Measurements from ENCODE around the gene UBE2L3.
"Not testable (repeated sequence)": the region's sequence is repeated elsewhere in the genome, so short reads cannot be mapped to it uniquely, and the experiment has no call there.

The UBE2L3 gene

DNA sequence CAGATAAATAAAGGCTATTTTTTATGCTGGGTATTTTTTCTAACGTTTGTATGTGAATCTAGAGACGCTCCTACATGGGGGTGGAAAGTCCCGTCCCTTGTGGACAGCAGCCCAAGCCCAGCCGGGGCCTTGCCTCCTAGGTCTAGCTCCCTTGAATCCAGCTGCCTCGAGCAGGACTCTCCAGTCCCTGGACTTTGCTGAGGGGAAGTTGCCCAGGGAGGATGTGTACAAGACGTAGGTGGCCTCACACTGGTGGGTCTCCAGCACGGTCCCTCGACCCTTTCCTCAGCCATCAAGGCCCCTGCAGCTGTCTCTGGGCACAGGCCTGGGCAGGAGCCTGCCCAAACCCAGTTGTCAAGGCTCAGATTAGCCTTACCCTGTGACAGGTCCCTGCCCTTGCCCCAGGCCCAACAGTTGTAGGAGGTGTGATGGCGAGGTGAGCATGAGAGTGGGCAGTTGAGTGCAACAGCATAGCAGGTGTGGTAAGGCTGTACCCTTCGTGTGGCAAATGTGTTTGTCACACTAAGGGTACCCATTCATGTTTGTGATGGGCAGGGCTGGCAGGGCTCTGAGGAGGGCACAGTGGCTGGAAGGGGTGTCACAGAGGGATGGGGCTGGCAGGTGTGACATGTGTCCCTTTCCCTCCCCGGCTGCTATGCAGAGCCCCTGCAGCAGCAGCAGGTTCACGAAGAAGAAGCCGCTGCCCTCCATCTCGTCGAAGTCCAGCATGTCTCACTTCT is 68.4 kb downstream of the UBE2L3 start:
- TF ChIP-seq, protein P1, sequence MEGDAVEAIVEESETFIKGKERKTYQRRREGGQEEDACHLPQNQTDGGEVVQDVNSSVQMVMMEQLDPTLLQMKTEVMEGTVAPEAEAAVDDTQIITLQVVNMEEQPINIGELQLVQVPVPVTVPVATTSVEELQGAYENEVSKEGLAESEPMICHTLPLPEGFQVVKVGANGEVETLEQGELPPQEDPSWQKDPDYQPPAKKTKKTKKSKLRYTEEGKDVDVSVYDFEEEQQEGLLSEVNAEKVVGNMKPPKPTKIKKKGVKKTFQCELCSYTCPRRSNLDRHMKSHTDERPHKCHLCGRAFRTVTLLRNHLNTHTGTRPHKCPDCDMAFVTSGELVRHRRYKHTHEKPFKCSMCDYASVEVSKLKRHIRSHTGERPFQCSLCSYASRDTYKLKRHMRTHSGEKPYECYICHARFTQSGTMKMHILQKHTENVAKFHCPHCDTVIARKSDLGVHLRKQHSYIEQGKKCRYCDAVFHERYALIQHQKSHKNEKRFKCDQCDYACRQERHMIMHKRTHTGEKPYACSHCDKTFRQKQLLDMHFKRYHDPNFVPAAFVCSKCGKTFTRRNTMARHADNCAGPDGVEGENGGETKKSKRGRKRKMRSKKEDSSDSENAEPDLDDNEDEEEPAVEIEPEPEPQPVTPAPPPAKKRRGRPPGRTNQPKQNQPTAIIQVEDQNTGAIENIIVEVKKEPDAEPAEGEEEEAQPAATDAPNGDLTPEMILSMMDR (IDR thresholded peaks at IDR 0.05; ENCODE audit: control insufficient read depth, extremely low read depth, insufficient read depth): no peak
- no peak overlapping the region for H3K4me3 ChIP-seq (ENCODE audit: low read depth, low read length)
- no peak for DNase-seq (ENCODE audit: low read depth)

DNA sequence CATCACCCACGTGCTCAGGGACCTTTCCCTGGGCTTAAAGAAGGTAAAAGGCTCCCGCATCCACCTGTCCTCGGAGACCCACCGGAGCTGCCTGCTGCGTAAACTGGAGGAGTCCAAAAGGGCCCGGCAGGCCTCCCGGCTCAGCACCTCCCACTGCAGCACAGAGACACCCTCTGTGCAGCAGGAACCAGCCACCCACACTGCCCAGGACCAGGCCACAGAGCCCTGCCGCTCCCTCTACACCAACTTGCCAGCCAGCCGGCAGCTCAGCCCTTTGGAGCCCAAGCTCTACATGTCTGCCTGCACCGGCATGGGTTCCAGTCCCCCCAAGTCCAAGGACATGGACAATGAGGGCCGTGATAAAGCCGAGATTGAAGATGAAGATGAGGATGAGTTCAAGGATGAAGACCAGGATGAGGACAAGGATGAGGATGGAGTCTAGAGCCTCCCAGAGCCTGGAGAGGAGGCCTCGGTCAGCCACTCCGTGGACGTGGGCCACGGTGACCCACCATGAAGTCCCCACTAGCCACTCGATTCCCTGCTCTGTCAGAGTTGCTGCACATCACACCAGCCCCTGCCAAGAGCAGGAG is 69.2 kb downstream of the UBE2L3 start:
- no peak overlapping the region for H3K4me3 ChIP-seq (ENCODE audit: low read depth, low read length)
- no peak for DNase-seq (ENCODE audit: low read depth)
- TF ChIP-seq, protein P1 (IDR thresholded peaks at IDR 0.05; ENCODE audit: control insufficient read depth, extremely low read depth, insufficient read depth): no peak

DNA sequence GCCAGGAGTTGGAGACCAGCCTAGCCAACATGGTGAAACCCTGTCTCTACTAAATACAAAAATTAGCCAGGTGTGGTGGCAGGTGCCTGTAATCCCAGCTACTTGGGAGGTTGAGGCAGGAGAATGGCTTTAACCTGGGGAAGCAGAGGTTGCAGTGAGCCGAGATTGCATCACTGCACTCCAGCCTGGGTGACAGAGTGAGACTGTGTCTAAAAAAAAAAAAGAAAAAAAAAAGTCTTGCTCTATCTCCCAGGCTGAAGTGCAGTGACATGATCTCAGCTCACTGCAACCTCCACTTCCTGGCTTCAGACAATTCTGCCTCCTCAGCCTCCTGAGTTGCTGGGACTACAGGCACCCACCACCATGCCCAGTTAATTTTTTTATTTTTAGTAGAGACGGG is 69.9 kb downstream of the UBE2L3 start:
- H3K4me3 ChIP-seq (ENCODE audit: low read depth, low read length); DNase-seq (ENCODE audit: low read depth): not testable (repeated sequence)

DNA sequence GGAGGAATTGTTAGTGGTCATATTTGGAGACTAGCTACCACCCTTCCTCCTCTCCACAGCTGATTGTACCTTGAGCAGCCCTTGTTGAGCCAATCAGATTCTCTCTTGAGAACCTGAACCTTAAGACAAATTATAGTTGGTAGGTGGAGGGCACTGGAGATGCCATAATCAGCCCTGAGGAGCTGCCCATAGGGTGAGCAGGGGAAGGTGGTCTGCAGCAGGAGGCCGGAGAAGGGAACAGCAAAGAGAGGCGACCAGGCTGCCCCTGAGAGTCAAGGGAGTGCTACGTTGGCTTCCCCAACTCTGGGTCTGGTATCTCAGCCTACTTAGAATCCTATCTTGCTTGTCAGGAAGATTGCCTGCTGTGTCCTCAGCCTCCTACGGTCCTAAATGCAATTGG is 71.8 kb downstream of the UBE2L3 start:
- no peak for DNase-seq (ENCODE audit: low read depth)
- TF ChIP-seq, protein P1 (IDR thresholded peaks at IDR 0.05; ENCODE audit: control insufficient read depth, extremely low read depth, insufficient read depth): no peak
- H3K4me3 ChIP-seq (ENCODE audit: low read depth, low read length): no peak overlapping the region

DNA sequence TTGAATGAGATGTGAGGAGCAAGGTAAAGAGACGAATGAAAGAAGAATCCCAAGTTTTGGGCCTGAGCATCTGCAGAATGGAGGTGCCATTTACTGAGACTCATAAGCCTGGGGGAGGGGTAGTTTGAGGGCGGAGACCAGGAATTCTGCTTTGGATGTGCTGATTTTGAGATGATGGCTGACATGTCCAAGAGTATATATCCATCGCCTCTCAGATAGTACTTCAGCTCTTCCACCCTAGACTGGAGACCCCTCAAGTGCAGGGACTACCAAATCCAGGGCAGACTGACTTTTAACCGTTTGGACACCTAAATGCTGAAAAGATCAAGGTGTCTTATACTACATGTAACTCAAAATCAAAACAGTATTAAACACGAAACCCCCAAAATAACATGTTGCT is 73.3 kb downstream of the UBE2L3 start:
- DNase-seq (ENCODE audit: low read depth): no peak
- H3K4me3 ChIP-seq (ENCODE audit: low read depth, low read length): no peak overlapping the region
- TF ChIP-seq, protein P1 (IDR thresholded peaks at IDR 0.05; ENCODE audit: control insufficient read depth, extremely low read depth, insufficient read depth): no peak

DNA sequence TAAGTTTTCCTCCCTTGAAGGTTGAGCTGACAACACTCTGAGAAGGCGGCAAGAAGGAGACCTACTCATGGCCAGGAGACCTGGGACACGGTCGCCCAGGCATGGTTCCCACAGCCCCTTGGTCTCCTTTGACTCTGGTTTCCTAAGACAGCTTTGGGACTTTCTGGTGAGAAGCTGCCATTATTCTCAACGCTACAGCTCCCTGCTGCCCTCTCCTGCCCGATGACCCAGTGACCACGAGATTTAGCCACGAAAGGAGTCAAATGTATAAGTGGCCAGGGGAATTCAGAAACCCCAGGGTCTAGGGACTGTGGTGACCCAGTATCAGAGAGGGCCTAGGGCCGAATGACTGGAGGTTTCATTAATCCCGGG is 73.9 kb downstream of the UBE2L3 start:
- peak; percentile 31 for DNase-seq (ENCODE audit: low read depth)
- peak overlapping the region; percentile 77 for H3K4me3 ChIP-seq (ENCODE audit: low read depth, low read length)
- TF ChIP-seq, protein P1 (IDR thresholded peaks at IDR 0.05; ENCODE audit: control insufficient read depth, extremely low read depth, insufficient read depth): peak; percentile 79

DNA sequence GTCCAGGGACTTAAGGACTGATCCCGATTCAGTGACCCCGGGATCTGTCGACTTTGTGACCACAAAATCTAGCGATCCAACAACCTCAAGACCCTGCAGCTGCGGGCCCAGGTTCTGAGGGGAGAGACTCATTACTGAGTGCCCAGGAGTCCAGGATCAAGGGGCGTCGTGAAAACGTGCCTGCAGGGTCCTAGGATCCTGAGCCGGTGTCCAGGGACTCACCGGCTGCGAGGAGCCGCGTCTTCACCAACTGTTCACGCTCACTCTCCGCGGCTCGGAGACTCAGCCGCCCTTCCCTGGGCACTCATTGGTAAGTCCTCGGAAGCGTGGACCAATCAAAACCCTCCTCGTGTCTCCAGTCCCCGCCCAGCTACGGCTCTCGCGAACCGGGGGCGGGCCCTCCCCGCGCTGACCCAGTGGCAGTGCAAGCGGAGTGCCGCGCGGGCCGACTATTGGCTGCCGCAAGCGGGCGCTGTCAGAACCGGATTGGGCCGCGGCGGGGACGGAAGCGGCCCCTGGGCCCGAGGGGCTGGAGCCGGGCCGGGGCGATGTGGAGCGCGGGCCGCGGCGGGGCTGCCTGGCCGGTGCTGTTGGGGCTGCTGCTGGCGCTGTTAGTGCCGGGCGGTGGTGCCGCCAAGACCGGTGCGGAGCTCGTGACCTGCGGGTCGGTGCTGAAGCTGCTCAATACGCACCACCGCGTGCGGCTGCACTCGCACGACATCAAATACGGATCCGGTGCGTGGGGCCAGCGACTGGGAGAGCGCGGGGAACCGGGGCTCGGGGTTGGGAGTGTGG is 74.5 kb downstream of the UBE2L3 start, which contains the start of gene SDF2L1:
Gene SDF2L1 (plus strand): TSS at position 514 of the 795 bp plus-strand sequence. CDS start 35 bp downstream, at position 549.
- H3K4me3 ChIP-seq (ENCODE audit: low read depth, low read length): peak within 1 kb of the TSS; percentile 77
- TF ChIP-seq, protein P1 (IDR thresholded peaks at IDR 0.05; ENCODE audit: control insufficient read depth, extremely low read depth, insufficient read depth): no peak
- DNase-seq (ENCODE audit: low read depth): peak; percentile 93
